Neural progenitor cell (in vitro differentiated cells): ENCODE data around the gene DHX15. TPM values are rescaled to one million over a fixed set of nuclear protein-coding genes. Genes with fewer than 3 reads are reported as not detected.

Experiments
- DNase-seq: peaks from one replicate; pipeline ENCODE4 v3.0.0-alpha.2; 2016; ENCODE audit warnings: low spot score
- H2AFZ ChIP-seq: fragments of 200-600 bp; sonication (generic); replicated peaks from 2 replicates; pipeline ENCODE4 v1.6.1; 2016; ENCODE audit warnings: antibody characterized with exemption
- H3F3A ChIP-seq: fragments of 200-600 bp; sonication (generic); 2 replicates; pipeline ENCODE4 v1.6.1; 2016; ENCODE audit warnings: antibody characterized with exemption, low read depth
- H3K27ac ChIP-seq: fragments of 200-600 bp; sonication (generic); 2 replicates; pipeline ENCODE4 v1.5.1; 2016; ENCODE audit warnings: mild to moderate bottlenecking
- H3K27me3 ChIP-seq: fragments of 200-600 bp; sonication (generic); 2 replicates; pipeline ENCODE4 v1.6.1; 2016; ENCODE audit warnings: mild to moderate bottlenecking, moderate library complexity
- H3K36me3 ChIP-seq: fragments of 200-600 bp; sonication (generic); 2 replicates; pipeline ENCODE4 v1.5.1; 2016
- H3K4me1 ChIP-seq: fragments of 200-600 bp; sonication (generic); 2 replicates; pipeline ENCODE4 v1.6.1; 2016; ENCODE audit warnings: mixed run types
- H3K4me2 ChIP-seq: fragments of 200-600 bp; sonication (generic); 2 replicates; pipeline ENCODE4 v1.6.1; 2016
- H3K4me3 ChIP-seq: fragments of 200-600 bp; sonication (generic); 2 replicates; pipeline ENCODE4 v1.5.1; 2016
- H3K79me2 ChIP-seq: fragments of 200-600 bp; sonication (generic); 2 replicates; pipeline ENCODE4 v1.6.1; 2016; ENCODE audit warnings: low read depth
- H3K9ac ChIP-seq: fragments of 200-600 bp; sonication (generic); 2 replicates; pipeline ENCODE4 v1.6.1; 2016
- H3K9me3 ChIP-seq: fragments of 200-600 bp; sonication (generic); 2 replicates; pipeline ENCODE4 v1.5.1; 2016; ENCODE audit warnings: low read depth
- H4K20me1 ChIP-seq: fragments of 200-600 bp; sonication (generic); 2 replicates; pipeline ENCODE4 v1.6.1; 2016; ENCODE audit warnings: low read depth
- H3K27ac Mint-ChIP-seq: 3 replicates; pipeline ENCODE4 v1.8.0; 2021; ENCODE audit warnings: mixed read lengths
- H3K27me3 Mint-ChIP-seq: 2 replicates; pipeline ENCODE4 v1.8.0; 2022; ENCODE audit warnings: low read depth, mild to moderate bottlenecking, inconsistent platforms, moderate library complexity, mixed read lengths; ENCODE audit not compliant: insufficient read depth
- H3K36me3 Mint-ChIP-seq: 3 replicates; pipeline ENCODE4 v1.8.0; 2021; ENCODE audit warnings: mixed read lengths
- H3K4me1 Mint-ChIP-seq: 3 replicates; pipeline ENCODE4 v1.8.0; 2021; ENCODE audit warnings: mixed read lengths
- H3K4me3 Mint-ChIP-seq: 3 replicates; pipeline ENCODE4 v1.8.0; 2021; ENCODE audit warnings: mild to moderate bottlenecking, moderate library complexity, mixed read lengths
- H3K9me3 Mint-ChIP-seq: 3 replicates; pipeline ENCODE4 v1.8.0; 2020; ENCODE audit warnings: mixed read lengths
- CTCF ChIP-seq: fragments of 200-600 bp; sonication (generic); IDR thresholded peaks from 2 replicates; pipeline ENCODE4 v1.5.1; 2017; ENCODE audit warnings: antibody characterized with exemption, mild to moderate bottlenecking
- EZH2 ChIP-seq: fragments of 200-600 bp; sonication (generic); IDR thresholded peaks from 2 replicates; pipeline ENCODE4 v1.6.1; 2017; ENCODE audit warnings: antibody characterized with exemption, mild to moderate bottlenecking, moderate library complexity
- EZH2phosphoT487 ChIP-seq: fragments of 200-600 bp; sonication (generic); IDR thresholded peaks from 2 replicates; pipeline ENCODE4 v1.6.1; 2017; ENCODE audit warnings: antibody characterized with exemption
- total RNA-seq: library from RNA; depleted of rRNA; stranded (reverse); fragments of >200 nt; gene quantifications from 2 replicates; pipeline ENCODE4 v1.2.3, GENCODE V29; 2015; ENCODE audit warnings: low replicate concordance

The DHX15 gene
- total RNA-seq, 1 donor from 2014 or later: 410 TPM

GRCh38 chr4:24576276-24576675, 8.1 kb downstream of the DHX15 start:
- Mint-ChIP-seq H3K4me3 (no peak overlapping the region), H3K27me3 (no peaks in the 10 kb centered on the region), H3K27ac (no peak overlapping the region), H3K4me1 (no peaks in the 10 kb centered on the region), H3K36me3 (peaks cover 76% of the 10 kb centered on the region), H3K9me3 (peaks cover 46% of the 10 kb centered on the region)
- no peak for TF ChIP-seq EZH2phosphoT487
- Histone ChIP-seq H3K79me2 (peaks cover 100% of the 10 kb centered on the region), H3K9me3 (no peaks in the 10 kb centered on the region), H2AFZ (no peak overlapping the region), H3K4me3 (no peak overlapping the region), H3K36me3 (peaks cover 42% of the 10 kb centered on the region), H4K20me1 (peaks cover 100% of the 10 kb centered on the region), H3K27me3 (no peaks in the 10 kb centered on the region), H3K4me1 (peaks cover 4% of the 10 kb centered on the region), H3F3A (no peaks in the 10 kb centered on the region), H3K4me2 (no peak overlapping the region), H3K9ac (no peak overlapping the region), H3K27ac (no peak overlapping the region)
- no peak for DNase-seq

GRCh38 chr4:24574236-24574635, 10.1 kb downstream of the DHX15 start:
- H3K79me2 ChIP-seq: peaks cover 100% of the 10 kb centered on the region
- no peaks in the 10 kb centered on the region for H3F3A ChIP-seq
- Mint-ChIP-seq H3K4me3 (no peak overlapping the region), H3K4me1 (peaks cover 2% of the 10 kb centered on the region), H3K27ac (no peak overlapping the region), H3K27me3 (no peaks in the 10 kb centered on the region), H3K9me3 (peaks cover 38% of the 10 kb centered on the region), H3K36me3 (peaks cover 81% of the 10 kb centered on the region)
- H3K27me3 ChIP-seq: no peaks in the 10 kb centered on the region
- no peaks in the 10 kb centered on the region for H3K9me3 ChIP-seq
- no peak overlapping the region for H3K27ac ChIP-seq
- no peak overlapping the region for H2AFZ ChIP-seq
- peaks cover 4% of the 10 kb centered on the region for H3K4me1 ChIP-seq
- peaks cover 100% of the 10 kb centered on the region for H4K20me1 ChIP-seq
- H3K4me2 ChIP-seq: no peak overlapping the region
- DNase-seq: no peak
- TF ChIP-seq EZH2phosphoT487 (no peak), CTCF (no peak), EZH2 (no peak)
- peaks cover 40% of the 10 kb centered on the region for H3K36me3 ChIP-seq
- H3K4me3 ChIP-seq: no peak overlapping the region
- no peak overlapping the region for H3K9ac ChIP-seq

GRCh38 chr4:24573582-24573981, 10.8 kb downstream of the DHX15 start:
- Histone ChIP-seq H3K79me2 (peaks cover 100% of the 10 kb centered on the region), H3K4me3 (no peak overlapping the region), H3F3A (no peaks in the 10 kb centered on the region), H3K4me1 (peaks cover 4% of the 10 kb centered on the region), H3K27ac (no peak overlapping the region), H3K9me3 (no peaks in the 10 kb centered on the region), H3K36me3 (peaks cover 42% of the 10 kb centered on the region), H3K9ac (no peak overlapping the region), H3K27me3 (no peaks in the 10 kb centered on the region), H4K20me1 (peaks cover 100% of the 10 kb centered on the region), H2AFZ (no peak overlapping the region), H3K4me2 (no peak overlapping the region)
- no peak for DNase-seq
- no peak for TF ChIP-seq CTCF
- no peak for TF ChIP-seq EZH2phosphoT487
- TF ChIP-seq EZH2: no peak
- H3K36me3 Mint-ChIP-seq: peaks cover 80% of the 10 kb centered on the region
- no peak overlapping the region for H3K27ac Mint-ChIP-seq
- H3K9me3 Mint-ChIP-seq: peaks cover 32% of the 10 kb centered on the region
- H3K4me1 Mint-ChIP-seq: peaks cover 2% of the 10 kb centered on the region
- no peak overlapping the region for H3K4me3 Mint-ChIP-seq
- H3K27me3 Mint-ChIP-seq: no peaks in the 10 kb centered on the region

GRCh38 chr4:24570574-24571236, 13.6 kb downstream of the DHX15 start:
- Mint-ChIP-seq H3K4me3 (peak overlapping the region; percentile 63), H3K4me1 (peaks cover 2% of the 10 kb centered on the region), H3K27me3 (no peaks in the 10 kb centered on the region), H3K9me3 (peaks cover 23% of the 10 kb centered on the region), H3K27ac (no peak overlapping the region), H3K36me3 (peaks cover 74% of the 10 kb centered on the region)
- no peaks in the 10 kb centered on the region for H3K4me1 ChIP-seq
- H3K36me3 ChIP-seq: peaks cover 40% of the 10 kb centered on the region
- TF ChIP-seq EZH2 (no peak), EZH2phosphoT487 (no peak), CTCF (no peak)
- no peak overlapping the region for H3K4me3 ChIP-seq
- H3K9me3 ChIP-seq: no peaks in the 10 kb centered on the region
- H3K27me3 ChIP-seq: no peaks in the 10 kb centered on the region
- H4K20me1 ChIP-seq: peaks cover 100% of the 10 kb centered on the region
- no peak for DNase-seq
- H3K27ac ChIP-seq: no peak overlapping the region
- no peak overlapping the region for H3K9ac ChIP-seq
- H3F3A ChIP-seq: no peaks in the 10 kb centered on the region
- peaks cover 100% of the 10 kb centered on the region for H3K79me2 ChIP-seq
- no peak overlapping the region for H3K4me2 ChIP-seq
- no peak overlapping the region for H2AFZ ChIP-seq
